Central memory CD8-positive, alpha-beta T cell (primary cell): ENCODE data around the gene OGA.

Experiments used
- ATAC-seq: fragments of 150-1000 bp; cut with Tn5 transposase; replicated peaks from 2 replicates; pipeline ENCODE4 v1.10.0; 2022; ENCODE audit warnings: mild to moderate bottlenecking, moderate FRiP score, moderate number of reproducible peaks; ENCODE audit not compliant: poor library complexity, severe bottlenecking; ENCODE audit errors: extremely low read depth
- DNase-seq, 2 donors: peaks; one replicate each; pipeline ENCODE4 v3.0.0; 2021; ENCODE audit warnings: low spot score in 2 of 2
- H3K27ac Mint-ChIP-seq: one replicate; pipeline ENCODE4 v1.8.0; 2022; ENCODE audit warnings: low read depth, mild to moderate bottlenecking, moderate library complexity, mixed read lengths
- H3K27me3 Mint-ChIP-seq: one replicate; pipeline ENCODE4 v1.8.0; 2022; ENCODE audit warnings: mixed read lengths
- H3K36me3 Mint-ChIP-seq: one replicate; pipeline ENCODE4 v1.8.0; 2022; ENCODE audit warnings: mild to moderate bottlenecking, moderate library complexity, mixed read lengths; ENCODE audit not compliant: insufficient read depth
- H3K4me1 Mint-ChIP-seq: one replicate; pipeline ENCODE4 v1.8.0; 2022; ENCODE audit warnings: mixed read lengths
- H3K4me3 Mint-ChIP-seq: one replicate; pipeline ENCODE4 v1.8.0; 2022; ENCODE audit warnings: mild to moderate bottlenecking, moderate library complexity, mixed read lengths
- H3K9me3 Mint-ChIP-seq: one replicate; pipeline ENCODE4 v1.8.0; 2022; ENCODE audit warnings: mixed read lengths

The OGA gene

GRCh38 chr10:101831169-101831811, 13.0 kb upstream of the OGA start:
- Mint-ChIP-seq H3K4me3 (peak overlapping the region; percentile 88), H3K36me3 (peaks cover 13% of the 10 kb centered on the region), H3K27ac (peak overlapping the region; percentile 94), H3K27me3 (no peaks in the 10 kb centered on the region), H3K9me3 (no peaks in the 10 kb centered on the region), H3K4me1 (peaks cover 56% of the 10 kb centered on the region)
- DNase-seq (no peak), ATAC-seq (no peak)

GRCh38 chr10:101830322-101831168, 12.3 kb upstream of the OGA start:
- H3K9me3 Mint-ChIP-seq = no peaks in the 10 kb centered on the region
- DNase-seq (peak; percentile 84 to 90), ATAC-seq (peak; percentile 80)
- H3K27ac Mint-ChIP-seq = peak overlapping the region; percentile 94
- peak overlapping the region; percentile 88 for H3K4me3 Mint-ChIP-seq
- no peaks in the 10 kb centered on the region for H3K27me3 Mint-ChIP-seq
- H3K4me1 Mint-ChIP-seq = peaks cover 50% of the 10 kb centered on the region
- peaks cover 13% of the 10 kb centered on the region for H3K36me3 Mint-ChIP-seq

GRCh38 chr10:101829561-101830315, 11.5 kb upstream of the OGA start:
- Mint-ChIP-seq H3K9me3 (no peaks in the 10 kb centered on the region), H3K36me3 (peaks cover 12% of the 10 kb centered on the region), H3K27me3 (no peaks in the 10 kb centered on the region), H3K4me3 (peak overlapping the region; percentile 88), H3K4me1 (peaks cover 45% of the 10 kb centered on the region), H3K27ac (peak overlapping the region; percentile 94)
- ATAC-seq = peak; percentile 20
- peak in 1 of 2 donors; percentile 39 for DNase-seq

GRCh38 chr10:101828766-101829551, 10.7 kb upstream of the OGA start:
- no peak for ATAC-seq
- Mint-ChIP-seq H3K9me3 (no peaks in the 10 kb centered on the region), H3K36me3 (peaks cover 16% of the 10 kb centered on the region), H3K4me3 (no peak overlapping the region), H3K27me3 (no peaks in the 10 kb centered on the region), H3K4me1 (peaks cover 39% of the 10 kb centered on the region), H3K27ac (no peak overlapping the region)
- no peak for DNase-seq

- H3K27ac Mint-ChIP-seq = no peak overlapping the region
These were observed 9.8 kb upstream of the OGA start for GRCh38 chr10:101827919-101828600.

GRCh38 chr10:101826852-101827434, 8.7 kb upstream of the OGA start:
- Mint-ChIP-seq H3K4me3 (no peak overlapping the region), H3K27me3 (no peaks in the 10 kb centered on the region), H3K9me3 (no peaks in the 10 kb centered on the region), H3K4me1 (peaks cover 23% of the 10 kb centered on the region), H3K27ac (no peak overlapping the region), H3K36me3 (peaks cover 15% of the 10 kb centered on the region)
- no peak for ATAC-seq
- DNase-seq = no peak

More at GRCh38 chr10:101827919-101828600, 9.8 kb upstream of the OGA start:
- Mint-ChIP-seq H3K36me3 (peaks cover 16% of the 10 kb centered on the region), H3K4me3 (no peak overlapping the region), H3K9me3 (no peaks in the 10 kb centered on the region), H3K27me3 (no peaks in the 10 kb centered on the region), H3K4me1 (peaks cover 30% of the 10 kb centered on the region)
- DNase-seq = no peak
- no peak for ATAC-seq

GRCh38 chr10:101824736-101825135, 6.5 kb upstream of the OGA start:
- no peaks in the 10 kb centered on the region for H3K27me3 Mint-ChIP-seq
- no peak for ATAC-seq
- peaks cover 1% of the 10 kb centered on the region for H3K4me1 Mint-ChIP-seq
- no peak overlapping the region for H3K4me3 Mint-ChIP-seq
- no peaks in the 10 kb centered on the region for H3K9me3 Mint-ChIP-seq
- H3K36me3 Mint-ChIP-seq = peaks cover 4% of the 10 kb centered on the region
- no peak overlapping the region for H3K27ac Mint-ChIP-seq
- DNase-seq = no peak

GRCh38 chr10:101818872-101819633, 809 bp upstream of the OGA start:
- Mint-ChIP-seq H3K4me3 (peak overlapping the region; percentile 94), H3K36me3 (peaks cover 22% of the 10 kb centered on the region), H3K9me3 (no peaks in the 10 kb centered on the region), H3K27ac (peak overlapping the region; percentile 98), H3K4me1 (peaks cover 35% of the 10 kb centered on the region), H3K27me3 (no peaks in the 10 kb centered on the region)
- ATAC-seq = peak; percentile 35
- DNase-seq = no peak

- DNase-seq (peak in 1 of 2 donors; percentile 30), ATAC-seq (peak; percentile 15)
- H3K9me3 Mint-ChIP-seq = no peaks in the 10 kb centered on the region
- H3K27ac Mint-ChIP-seq = peak overlapping the region; percentile 98
- H3K36me3 Mint-ChIP-seq = peaks cover 28% of the 10 kb centered on the region
- peak overlapping the region; percentile 94 for H3K4me3 Mint-ChIP-seq
- H3K4me1 Mint-ChIP-seq = peaks cover 51% of the 10 kb centered on the region
- H3K27me3 Mint-ChIP-seq = no peaks in the 10 kb centered on the region
These were observed 716 bp downstream of the OGA start for GRCh38 chr10:101817337-101818118.

- peaks cover 32% of the 10 kb centered on the region for H3K36me3 Mint-ChIP-seq
- H3K4me1 Mint-ChIP-seq = peaks cover 56% of the 10 kb centered on the region
- DNase-seq = no peak
- H3K4me3 Mint-ChIP-seq = peak overlapping the region; percentile 94
- peak overlapping the region; percentile 98 for H3K27ac Mint-ChIP-seq
- no peak for ATAC-seq
- no peaks in the 10 kb centered on the region for H3K27me3 Mint-ChIP-seq
- H3K9me3 Mint-ChIP-seq = no peaks in the 10 kb centered on the region
These were observed 1.3 kb downstream of the OGA start for GRCh38 chr10:101816913-101817336.
